Smooth muscle cell (in vitro differentiated cells): ENCODE data around the gene AP1M2. TPM values are rescaled to one million over a fixed set of nuclear protein-coding genes. Genes with fewer than 3 reads are reported as not detected.

Experiments
- DNase-seq: peaks from one replicate; lab custom pipeline; 2025; ENCODE audit not compliant: unreplicated experiment; lab: John Stamatoyannopoulos, UW
- H2AFZ ChIP-seq: fragments of 200-600 bp; sonication (generic); 2 replicates; pipeline ENCODE4 v1.6.0; 2016; ENCODE audit warnings: antibody characterized with exemption, low read depth, mild to moderate bottlenecking
- H3F3A ChIP-seq: fragments of 200-600 bp; sonication (generic); 2 replicates; pipeline ENCODE4 v1.6.0; 2017; ENCODE audit warnings: antibody characterized with exemption, low read depth
- H3K27ac ChIP-seq: fragments of 200-600 bp; sonication (generic); 2 replicates; pipeline ENCODE4 v1.5.1; 2016; ENCODE audit warnings: low read depth, mild to moderate bottlenecking
- H3K27me3 ChIP-seq: fragments of 200-600 bp; sonication (generic); 2 replicates; pipeline ENCODE4 v1.6.1; 2016; ENCODE audit warnings: low read depth, mild to moderate bottlenecking
- H3K36me3 ChIP-seq: fragments of 200-600 bp; sonication (generic); 2 replicates; pipeline ENCODE4 v1.5.1; 2016; ENCODE audit warnings: low read depth
- H3K4me1 ChIP-seq: fragments of 200-600 bp; sonication (generic); 2 replicates; pipeline ENCODE4 v1.5.1; 2016; ENCODE audit warnings: low read depth
- H3K4me2 ChIP-seq: fragments of 200-600 bp; sonication (generic); 2 replicates; pipeline ENCODE4 v1.6.0; 2016; ENCODE audit warnings: mild to moderate bottlenecking
- H3K4me3 ChIP-seq: fragments of 200-600 bp; sonication (generic); 2 replicates; pipeline ENCODE4 v1.5.1; 2016; ENCODE audit warnings: mild to moderate bottlenecking
- H3K79me2 ChIP-seq: fragments of 200-600 bp; sonication (generic); 2 replicates; pipeline ENCODE4 v1.6.0; 2016; ENCODE audit warnings: low read depth, mild to moderate bottlenecking
- H3K9ac ChIP-seq: fragments of 200-600 bp; sonication (generic); 2 replicates; pipeline ENCODE4 v1.6.0; 2016; ENCODE audit warnings: low read depth
- H3K9me3 ChIP-seq: fragments of 200-600 bp; sonication (generic); replicated peaks from 2 replicates; pipeline ENCODE4 v1.5.1; 2016; ENCODE audit warnings: low read depth
- H4K20me1 ChIP-seq: fragments of 200-600 bp; sonication (generic); 2 replicates; pipeline ENCODE4 v1.6.0; 2016; ENCODE audit warnings: low read depth
- WGBS: methylation state at CpG from one replicate; pipeline ENCODE4 v1.1.7; 2016; ENCODE audit warnings: low lambda C conversion rate; 5-methylcytosine and 5-hydroxymethylcytosine counted together
- polyA plus RNA-seq: library from polyadenylated mRNA; unstranded; fragments of >200 nt; fragmentation: Nextera tagmentation; extraction: Ambion mirVana; gene quantifications from 2 replicates; pipeline ENCODE4 v1.2.1, GENCODE V29; 2016
- total RNA-seq: library from RNA; depleted of rRNA; stranded (reverse); fragments of >200 nt; gene quantifications from 2 replicates; pipeline ENCODE4 v1.2.3, GENCODE V29; 2014
- TF ChIP-seq, protein P1 (sequence below): fragments of 200-600 bp; sonication (generic); IDR thresholded peaks from 2 replicates; pipeline ENCODE4 v1.5.1; 2017; ENCODE audit warnings: borderline replicate concordance, mild to moderate bottlenecking, antibody characterized with exemption; ENCODE audit not compliant: insufficient read depth, poor library complexity, severe bottlenecking

The AP1M2 gene
- total and polyA plus RNA-seq, 2 experiments from 2014 or later = 8.8 to 37.1 TPM

DNA sequence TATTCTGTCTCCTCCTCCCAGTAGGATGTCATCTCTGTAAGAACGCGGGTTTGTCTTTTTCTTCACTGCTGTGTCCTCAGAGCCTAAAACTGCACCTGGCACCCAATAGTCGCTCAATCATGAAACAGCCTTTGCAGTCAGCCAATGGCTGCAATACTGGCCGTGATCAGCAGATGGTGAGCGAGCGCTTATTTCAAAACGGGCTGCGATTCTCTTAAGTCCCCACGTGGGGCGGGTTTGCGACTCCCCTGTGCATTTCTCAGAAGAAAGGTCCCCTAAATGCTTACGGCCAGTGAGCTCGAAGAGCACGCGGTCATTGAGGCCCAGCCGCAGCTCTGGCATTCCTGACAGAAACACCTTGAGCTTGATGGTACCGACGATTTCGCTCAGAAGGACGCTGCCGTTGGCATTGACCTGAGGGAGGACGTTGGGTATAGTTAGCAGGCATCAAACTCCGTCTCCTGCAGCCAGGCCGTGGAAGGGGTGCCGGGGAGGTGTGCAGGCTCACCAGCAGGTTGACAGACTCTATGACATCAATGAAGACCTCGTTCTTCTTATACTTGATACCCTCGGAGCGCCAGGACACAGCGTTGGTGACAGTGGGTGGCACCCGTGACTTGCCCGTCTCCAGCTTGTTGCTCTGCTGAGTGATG is 6.0 kb downstream of the AP1M2 start:
- no peaks in the 10 kb centered on the region for H4K20me1 ChIP-seq
- TF ChIP-seq, protein P1, sequence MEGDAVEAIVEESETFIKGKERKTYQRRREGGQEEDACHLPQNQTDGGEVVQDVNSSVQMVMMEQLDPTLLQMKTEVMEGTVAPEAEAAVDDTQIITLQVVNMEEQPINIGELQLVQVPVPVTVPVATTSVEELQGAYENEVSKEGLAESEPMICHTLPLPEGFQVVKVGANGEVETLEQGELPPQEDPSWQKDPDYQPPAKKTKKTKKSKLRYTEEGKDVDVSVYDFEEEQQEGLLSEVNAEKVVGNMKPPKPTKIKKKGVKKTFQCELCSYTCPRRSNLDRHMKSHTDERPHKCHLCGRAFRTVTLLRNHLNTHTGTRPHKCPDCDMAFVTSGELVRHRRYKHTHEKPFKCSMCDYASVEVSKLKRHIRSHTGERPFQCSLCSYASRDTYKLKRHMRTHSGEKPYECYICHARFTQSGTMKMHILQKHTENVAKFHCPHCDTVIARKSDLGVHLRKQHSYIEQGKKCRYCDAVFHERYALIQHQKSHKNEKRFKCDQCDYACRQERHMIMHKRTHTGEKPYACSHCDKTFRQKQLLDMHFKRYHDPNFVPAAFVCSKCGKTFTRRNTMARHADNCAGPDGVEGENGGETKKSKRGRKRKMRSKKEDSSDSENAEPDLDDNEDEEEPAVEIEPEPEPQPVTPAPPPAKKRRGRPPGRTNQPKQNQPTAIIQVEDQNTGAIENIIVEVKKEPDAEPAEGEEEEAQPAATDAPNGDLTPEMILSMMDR = peak; percentile 89
- WGBS = 54% methylated on average over 31 of the region's 31 CpGs
- no peak overlapping the region for H3K4me3 ChIP-seq
- H3K4me2 ChIP-seq = no peak overlapping the region
- no peaks in the 10 kb centered on the region for H3K79me2 ChIP-seq
- no peaks in the 10 kb centered on the region for H3K9me3 ChIP-seq
- no peaks in the 10 kb centered on the region for H3K27me3 ChIP-seq
- peak; percentile 38 for DNase-seq
- H3K36me3 ChIP-seq = no peaks in the 10 kb centered on the region
- H2AFZ ChIP-seq = no peak overlapping the region
- no peaks in the 10 kb centered on the region for H3F3A ChIP-seq
- H3K27ac ChIP-seq = no peak overlapping the region
- H3K4me1 ChIP-seq = no peaks in the 10 kb centered on the region
- no peak overlapping the region for H3K9ac ChIP-seq

DNA sequence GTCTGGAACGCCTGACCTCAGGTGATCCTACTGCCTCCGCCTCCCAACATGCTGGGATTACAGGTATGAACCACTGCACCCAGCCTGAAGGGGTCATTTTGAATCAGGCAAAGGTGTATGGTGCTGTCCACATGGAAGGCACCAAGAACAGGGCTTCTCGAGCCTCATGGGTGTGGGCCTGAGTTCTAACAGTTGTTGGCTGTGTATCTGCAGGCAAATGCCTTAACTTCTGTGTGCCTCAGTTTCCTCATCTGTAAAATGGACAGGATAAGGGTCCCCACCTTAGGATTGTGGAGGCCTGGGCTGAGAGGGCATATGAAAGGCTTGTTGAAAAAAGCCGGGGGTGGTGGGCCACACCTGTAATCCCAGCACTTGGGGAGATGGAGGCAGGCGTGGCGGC is 9.2 kb downstream of the AP1M2 start:
- Histone ChIP-seq H3K27me3 (no peaks in the 10 kb centered on the region), H3K36me3 (no peaks in the 10 kb centered on the region), H3K4me3 (no peak overlapping the region), H3K4me2 (no peak overlapping the region), H3K9me3 (no peaks in the 10 kb centered on the region), H4K20me1 (no peaks in the 10 kb centered on the region), H3K9ac (no peak overlapping the region), H3K4me1 (no peaks in the 10 kb centered on the region), H3K27ac (no peak overlapping the region), H3K79me2 (no peaks in the 10 kb centered on the region), H2AFZ (no peak overlapping the region), H3F3A (no peaks in the 10 kb centered on the region)
- 100% methylated on average over 6 of the region's 6 CpGs for WGBS
- DNase-seq = no peak
- TF ChIP-seq, protein P1 = no peak

DNA sequence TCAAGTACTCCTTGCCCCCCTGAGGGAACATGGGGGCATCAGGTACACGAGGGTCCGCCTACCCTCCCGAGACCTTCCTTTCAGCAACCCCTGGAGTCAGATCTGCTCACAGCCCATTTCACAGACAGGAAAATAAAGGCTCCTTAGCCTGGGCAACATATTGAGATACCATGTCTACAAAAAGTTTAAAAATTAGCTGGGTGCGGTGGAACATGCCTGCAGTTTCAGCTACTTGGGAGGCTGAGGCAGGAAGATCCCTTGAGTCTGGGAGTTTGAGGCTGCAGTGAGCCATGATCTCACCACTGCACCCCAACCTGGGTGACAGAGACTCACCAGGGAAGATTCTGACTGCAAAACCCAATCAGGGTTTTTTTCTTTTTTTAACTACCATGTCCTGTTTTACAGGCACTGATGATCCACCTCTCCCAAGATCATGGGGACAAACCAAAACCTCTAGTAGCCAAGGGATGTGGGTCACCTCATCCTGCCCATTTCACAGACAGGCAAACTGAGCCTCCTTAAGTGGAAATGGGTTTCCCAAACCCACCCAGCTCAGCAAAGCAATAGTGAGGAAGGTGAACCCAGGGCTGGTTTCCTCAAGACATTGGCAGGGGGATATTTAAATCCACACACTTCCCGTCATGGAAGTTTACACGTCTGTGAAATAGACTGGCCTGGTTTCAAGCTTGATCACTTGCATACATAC is 11.9 kb downstream of the AP1M2 start:
- H3K27ac ChIP-seq = no peak overlapping the region
- H2AFZ ChIP-seq = no peak overlapping the region
- no peaks in the 10 kb centered on the region for H3F3A ChIP-seq
- no peaks in the 10 kb centered on the region for H4K20me1 ChIP-seq
- no peak overlapping the region for H3K9ac ChIP-seq
- H3K4me3 ChIP-seq = no peak overlapping the region
- H3K27me3 ChIP-seq = no peaks in the 10 kb centered on the region
- H3K9me3 ChIP-seq = no peaks in the 10 kb centered on the region
- no peaks in the 10 kb centered on the region for H3K4me1 ChIP-seq
- no peak overlapping the region for H3K4me2 ChIP-seq
- no peak for DNase-seq
- H3K79me2 ChIP-seq = no peaks in the 10 kb centered on the region
- TF ChIP-seq, protein P1 = no peak
- WGBS = 92% methylated on average over 6 of the region's 6 CpGs
- no peaks in the 10 kb centered on the region for H3K36me3 ChIP-seq
